ENCODE data around the gene VPS16. TPM values are rescaled to one million over a fixed set of nuclear protein-coding genes. Genes with fewer than 3 reads are reported as not detected.

Gene VPS16
- total RNA-seq, result 10 to 100 TPM; 22.1 to 44.0 (median 30.7) TPM

DNA sequence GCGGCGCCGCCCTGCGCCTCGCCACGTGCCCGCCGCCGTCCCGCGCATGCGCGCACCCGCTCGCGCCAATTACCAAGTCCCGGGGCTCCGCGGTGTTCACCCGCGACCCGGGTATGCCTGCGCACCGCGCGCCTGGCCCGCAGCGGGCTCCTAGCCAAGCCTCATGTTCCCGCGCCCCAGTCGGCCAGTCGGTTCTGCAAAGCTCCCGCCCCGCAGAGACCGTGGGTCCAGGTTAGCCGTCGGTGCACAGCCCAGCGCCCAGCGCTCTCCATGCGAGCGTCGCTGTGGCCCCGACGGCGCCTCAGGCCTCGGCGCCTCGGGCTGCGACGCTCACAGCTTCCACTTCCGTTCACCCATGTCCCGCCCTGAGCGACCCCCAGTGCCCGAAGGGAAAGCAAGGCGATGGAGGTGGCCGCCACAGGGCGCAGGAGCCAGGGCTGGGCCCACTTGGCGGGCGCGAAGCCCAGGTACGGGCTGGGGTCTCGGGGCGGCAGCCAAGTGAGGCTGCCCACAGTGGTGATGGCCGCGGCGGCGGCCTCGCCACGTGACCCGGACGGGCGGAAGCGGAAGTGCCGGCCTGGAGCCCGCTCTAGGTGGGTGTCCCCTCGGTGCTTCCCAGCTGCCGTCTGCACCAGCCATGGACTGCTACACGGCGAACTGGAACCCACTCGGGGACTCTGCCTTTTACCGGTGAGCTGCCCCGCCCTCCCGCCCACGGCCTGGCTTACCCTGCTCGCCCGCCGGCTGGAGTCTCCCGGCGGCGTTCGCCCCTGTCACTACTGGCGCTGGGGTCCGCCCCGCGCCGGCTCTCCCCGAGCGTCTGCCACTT is at the start of gene VPS16, which contains the start of gene PCED1A:
VPS16 (plus strand) TSS at position 608 of the 829 bp plus-strand sequence; CDS start at position 638, 30 bp downstream.
PCED1A (minus strand) TSS at position 518 of the 829 bp plus-strand sequence. CDS start 743 bp downstream, outside the sequence.
- Histone ChIP-seq H3K9me3 (no peaks in the 10 kb centered on the region), H3K4me3 (peak within 1 kb of the TSS; percentile 83 to 88), H3K36me3 (peaks cover 0 to 37% of the 10 kb centered on the region in 2 donors), H3K27ac (peak within 1 kb of the TSS; percentile 83 to 92 (median 90)), H3K4me1 (peaks cover 0 to 28% (median 3%) of the 10 kb centered on the region in 3 donors), H3K27me3 (no peaks in the 10 kb centered on the region)
- peak; percentile 96 for ATAC-seq
- no CpG with 5 or more reads among the region's 98 CpGs for WGBS, 2 donors (ENCODE audit: low coverage in 1 of 2)
- TF ChIP-seq EP300 (IDR thresholded peaks at IDR 0.05) (no peak), POLR2AphosphoS5 (IDR thresholded peaks at IDR 0.05) (peak; percentile 81), POLR2A (IDR thresholded peaks at IDR 0.05) (peak; percentile 57 to 61), CTCF (IDR thresholded peaks at IDR 0.05) (peak in 1 of 4 experiments; percentile 25)

GRCh38 chr20:2793471-2793870 is 47.1 kb upstream of the VPS16 start:
- Histone ChIP-seq H3K4me1 (no peaks in the 10 kb centered on the region), H3K27ac (no peak overlapping the region), H3K36me3 (no peaks in the 10 kb centered on the region), H3K4me3 (no peak overlapping the region), H3K9me3 (no peaks in the 10 kb centered on the region), H3K27me3 (peaks cover 78% of the 10 kb centered on the region)
- no peak for TF ChIP-seq POLR2A (IDR thresholded peaks at IDR 0.05)
- TF ChIP-seq POLR2AphosphoS5 (IDR thresholded peaks at IDR 0.05), result no peak
- TF ChIP-seq CTCF (IDR thresholded peaks at IDR 0.05), result no peak
- no peak for TF ChIP-seq EP300 (IDR thresholded peaks at IDR 0.05)
- 70 to 90% methylated on average over 2 of the region's 6 CpGs for WGBS, 2 donors (ENCODE audit: low coverage in 1 of 2)
- no peak for ATAC-seq

DNA sequence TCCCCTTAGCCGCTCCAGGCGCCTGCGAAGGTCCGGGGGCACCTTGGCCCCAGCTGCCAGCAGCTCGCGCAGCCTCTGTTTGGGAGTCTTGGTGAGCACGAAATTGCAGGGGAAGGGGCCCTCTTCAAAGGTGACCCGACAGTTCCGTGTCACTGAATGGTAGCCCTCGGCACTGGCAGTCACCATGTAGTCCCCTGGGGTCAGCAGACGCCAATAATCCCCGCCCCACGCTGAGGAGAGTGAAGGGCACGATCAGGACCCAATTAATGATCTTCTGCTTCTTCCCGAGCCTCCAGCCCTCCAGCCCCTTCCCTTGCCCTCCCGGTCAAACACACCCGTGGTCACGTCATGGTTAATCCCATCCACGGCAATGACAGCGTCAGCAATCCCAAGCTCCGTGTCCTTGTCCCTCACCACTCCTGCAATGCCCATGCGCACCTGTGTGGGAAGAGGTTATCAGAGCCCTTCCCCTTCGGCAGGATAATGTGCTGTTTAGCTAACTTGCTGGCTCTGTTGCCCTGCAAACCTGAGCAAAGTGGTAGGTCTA is 46.3 kb upstream of the VPS16 start:
- TF ChIP-seq POLR2AphosphoS5 (IDR thresholded peaks at IDR 0.05) (no peak), EP300 (IDR thresholded peaks at IDR 0.05) (no peak), POLR2A (IDR thresholded peaks at IDR 0.05) (no peak), CTCF (IDR thresholded peaks at IDR 0.05) (no peak)
- H3K36me3 ChIP-seq, result no peaks in the 10 kb centered on the region
- H3K4me3 ChIP-seq, result no peak overlapping the region
- 79 to 81% methylated on average over 7 to 10 of the region's 23 CpGs for WGBS, 2 donors (ENCODE audit: low coverage in 1 of 2)
- H3K27ac ChIP-seq, result no peak overlapping the region
- H3K9me3 ChIP-seq, result no peaks in the 10 kb centered on the region
- peaks cover 0 to 5% (median 0%) of the 10 kb centered on the region in 3 donors for H3K4me1 ChIP-seq
- peaks cover 78% of the 10 kb centered on the region for H3K27me3 ChIP-seq
- ATAC-seq, result no peak

DNA sequence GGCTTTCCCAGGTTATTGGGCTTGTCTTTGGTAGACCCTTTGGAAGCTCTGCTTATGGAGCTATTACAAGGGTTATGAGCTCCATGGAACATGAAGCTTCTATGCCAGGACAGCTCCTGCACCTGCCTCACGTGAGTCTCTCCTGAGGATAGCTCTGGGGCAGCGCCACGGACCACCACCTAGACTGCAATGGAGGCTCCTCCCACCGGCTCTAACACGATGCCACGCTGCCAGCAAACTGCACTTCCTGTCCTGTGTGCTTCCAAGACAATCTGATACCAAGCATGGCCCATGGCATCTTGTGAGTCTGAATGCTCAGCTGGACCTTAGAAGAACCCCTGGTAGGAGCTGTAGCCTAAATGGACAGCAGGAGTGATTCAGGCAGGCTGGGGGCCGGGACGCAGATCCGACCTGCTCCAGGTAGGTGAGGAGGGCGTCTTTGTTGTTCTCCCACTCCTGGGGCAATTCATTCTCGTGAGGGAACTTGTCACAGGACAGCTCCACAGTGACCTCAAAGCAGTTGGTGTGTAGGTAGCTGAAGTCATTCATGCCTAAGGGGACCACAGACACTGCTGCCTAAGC is 45.6 kb upstream of the VPS16 start:
- 80% methylated on average over 1 of the region's 11 CpGs; no CpG with 5 or more reads in 1 of the 2 donors for WGBS, 2 donors (ENCODE audit: low coverage in 1 of 2)
- no peaks in the 10 kb centered on the region for H3K36me3 ChIP-seq
- peaks cover 79% of the 10 kb centered on the region for H3K27me3 ChIP-seq
- no peaks in the 10 kb centered on the region for H3K9me3 ChIP-seq
- H3K4me3 ChIP-seq, result no peak overlapping the region
- no peak for TF ChIP-seq CTCF (IDR thresholded peaks at IDR 0.05)
- no peak for TF ChIP-seq EP300 (IDR thresholded peaks at IDR 0.05)
- no peak for TF ChIP-seq POLR2AphosphoS5 (IDR thresholded peaks at IDR 0.05)
- TF ChIP-seq POLR2A (IDR thresholded peaks at IDR 0.05), result no peak
- H3K27ac ChIP-seq, result no peak overlapping the region
- ATAC-seq, result no peak
- peaks cover 0 to 11% (median 2%) of the 10 kb centered on the region in 3 donors for H3K4me1 ChIP-seq

Data from gastroesophageal sphincter (tissue), 4 donors.